Left ventricle myocardium inferior (tissue), 1 donor: ENCODE data around the gene SP9. TPM values are rescaled to one million over a fixed set of nuclear protein-coding genes. Genes with fewer than 3 reads are reported as not detected.

Source experiments
- DNase-seq: peaks from one replicate; pipeline ENCODE4 v3.0.0-alpha.2; 2020
- H3K27ac ChIP-seq: fragments of 200-600 bp; replicated peaks from 2 replicates; pipeline ENCODE4 v1.8.0; 2021
- H3K27me3 ChIP-seq: fragments of 200-600 bp; 2 replicates; pipeline ENCODE4 v1.8.0; 2021; ENCODE audit warnings: low read depth
- H3K36me3 ChIP-seq: fragments of 200-600 bp; 2 replicates; pipeline ENCODE4 v1.8.0; 2021
- H3K4me1 ChIP-seq: fragments of 200-600 bp; 2 replicates; pipeline ENCODE4 v1.8.0; 2021
- H3K4me3 ChIP-seq: fragments of 200-600 bp; 2 replicates; pipeline ENCODE4 v1.8.0; 2021; ENCODE audit warnings: mild to moderate bottlenecking, moderate library complexity
- H3K9me3 ChIP-seq: fragments of 200-600 bp; replicated peaks from 2 replicates; pipeline ENCODE4 v1.8.0; 2021
- intact Hi-C: fragments of 100-400 bp; cut with micrococcal nuclease; formaldehyde crosslinking; loops from one replicate; pipeline ENCODE4 v1.11.0; 2022
- total RNA-seq: library from RNA; stranded (reverse); fragmentation: NEBNext Ultra II Directional; extraction: Animal tissue kit (Norgen Biotek cat#: 25700); gene quantifications from one replicate; pipeline ENCODE4 v1.2.1, GENCODE V29; 2021
- TF ChIP-seq, protein P1 (sequence below): fragments of 200-600 bp; IDR thresholded peaks from 2 replicates; pipeline ENCODE4 v1.8.0; 2021; ENCODE audit warnings: antibody characterized with exemption, mild to moderate bottlenecking, borderline replicate concordance
- donor health status: DM: no; HTN: yes; CAD: no; lungs with severe emphysema.

SP9 gene
- total RNA-seq, 1 donor from 2014 or later: not detected

DNA sequence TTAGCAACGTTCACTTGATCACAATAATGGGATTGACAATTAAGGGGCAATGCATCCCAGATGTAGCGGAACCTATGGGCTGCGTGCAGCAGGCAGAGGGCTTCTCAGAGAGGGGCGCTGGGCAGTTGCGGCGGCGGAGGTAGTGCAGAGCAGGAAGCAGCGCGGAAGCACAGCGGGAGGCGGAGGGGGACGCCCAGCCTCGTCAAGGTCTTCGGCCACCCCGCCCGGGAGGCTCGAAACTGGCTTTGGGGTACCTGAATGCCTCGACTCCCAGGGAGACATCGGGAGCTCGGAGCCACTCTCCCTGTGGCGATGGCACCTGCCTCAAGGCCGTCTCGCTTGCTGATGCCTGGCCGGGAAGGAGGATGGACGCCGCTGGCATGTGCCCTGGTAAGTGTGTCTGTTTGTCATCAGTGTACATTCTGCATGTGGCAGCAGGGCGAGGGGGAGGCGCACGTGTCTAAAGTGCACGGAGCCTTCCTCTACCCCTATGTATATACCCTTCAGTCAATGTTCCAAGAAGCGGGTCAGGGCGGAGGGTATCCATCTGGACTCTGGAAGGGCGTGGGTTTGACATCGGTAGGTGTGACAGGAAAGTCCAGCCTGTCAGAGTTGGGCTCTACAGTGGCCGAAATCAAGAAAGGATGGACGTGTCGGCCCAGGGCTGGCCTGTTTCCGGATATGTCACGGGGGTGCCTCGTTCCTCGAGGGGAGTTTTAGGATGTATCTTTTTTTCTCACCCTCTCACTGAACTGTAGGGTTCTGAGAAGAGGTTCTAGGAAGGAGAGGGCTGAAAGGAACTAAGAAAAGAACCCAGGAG is 7.5 kb upstream of the SP9 start:
- no peaks in the 10 kb centered on the region for H3K9me3 ChIP-seq
- no peak overlapping the region for H3K27ac ChIP-seq
- DNase-seq: no peak
- peaks cover 100% of the 10 kb centered on the region for H3K27me3 ChIP-seq
- H3K36me3 ChIP-seq: no peaks in the 10 kb centered on the region
- intact Hi-C loops: no loop called here
- H3K4me3 ChIP-seq: peak overlapping the region; percentile 57
- peaks cover 33% of the 10 kb centered on the region for H3K4me1 ChIP-seq
- TF ChIP-seq, protein P1, sequence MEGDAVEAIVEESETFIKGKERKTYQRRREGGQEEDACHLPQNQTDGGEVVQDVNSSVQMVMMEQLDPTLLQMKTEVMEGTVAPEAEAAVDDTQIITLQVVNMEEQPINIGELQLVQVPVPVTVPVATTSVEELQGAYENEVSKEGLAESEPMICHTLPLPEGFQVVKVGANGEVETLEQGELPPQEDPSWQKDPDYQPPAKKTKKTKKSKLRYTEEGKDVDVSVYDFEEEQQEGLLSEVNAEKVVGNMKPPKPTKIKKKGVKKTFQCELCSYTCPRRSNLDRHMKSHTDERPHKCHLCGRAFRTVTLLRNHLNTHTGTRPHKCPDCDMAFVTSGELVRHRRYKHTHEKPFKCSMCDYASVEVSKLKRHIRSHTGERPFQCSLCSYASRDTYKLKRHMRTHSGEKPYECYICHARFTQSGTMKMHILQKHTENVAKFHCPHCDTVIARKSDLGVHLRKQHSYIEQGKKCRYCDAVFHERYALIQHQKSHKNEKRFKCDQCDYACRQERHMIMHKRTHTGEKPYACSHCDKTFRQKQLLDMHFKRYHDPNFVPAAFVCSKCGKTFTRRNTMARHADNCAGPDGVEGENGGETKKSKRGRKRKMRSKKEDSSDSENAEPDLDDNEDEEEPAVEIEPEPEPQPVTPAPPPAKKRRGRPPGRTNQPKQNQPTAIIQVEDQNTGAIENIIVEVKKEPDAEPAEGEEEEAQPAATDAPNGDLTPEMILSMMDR: no peak

DNA sequence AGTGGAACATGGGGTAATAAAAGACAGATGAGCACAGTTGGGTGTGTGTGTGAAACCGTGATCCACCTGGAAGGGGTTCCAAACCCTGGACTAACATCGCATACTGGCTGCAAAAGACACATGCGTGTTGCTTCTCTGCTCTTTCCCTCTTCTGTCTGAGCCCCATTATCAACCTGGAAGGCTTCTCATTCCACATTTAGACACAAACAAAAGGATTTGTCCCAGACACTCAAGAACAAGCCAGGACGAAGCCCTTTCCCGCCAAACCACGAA is 7.0 kb upstream of the SP9 start:
- TF ChIP-seq, protein P1: no peak
- H3K9me3 ChIP-seq: no peaks in the 10 kb centered on the region
- DNase-seq: no peak
- H3K27me3 ChIP-seq: peaks cover 100% of the 10 kb centered on the region
- H3K36me3 ChIP-seq: no peaks in the 10 kb centered on the region
- H3K4me1 ChIP-seq: peaks cover 33% of the 10 kb centered on the region
- intact Hi-C loops: no loop called here
- peak overlapping the region; percentile 33 for H3K4me3 ChIP-seq
- no peak overlapping the region for H3K27ac ChIP-seq

DNA sequence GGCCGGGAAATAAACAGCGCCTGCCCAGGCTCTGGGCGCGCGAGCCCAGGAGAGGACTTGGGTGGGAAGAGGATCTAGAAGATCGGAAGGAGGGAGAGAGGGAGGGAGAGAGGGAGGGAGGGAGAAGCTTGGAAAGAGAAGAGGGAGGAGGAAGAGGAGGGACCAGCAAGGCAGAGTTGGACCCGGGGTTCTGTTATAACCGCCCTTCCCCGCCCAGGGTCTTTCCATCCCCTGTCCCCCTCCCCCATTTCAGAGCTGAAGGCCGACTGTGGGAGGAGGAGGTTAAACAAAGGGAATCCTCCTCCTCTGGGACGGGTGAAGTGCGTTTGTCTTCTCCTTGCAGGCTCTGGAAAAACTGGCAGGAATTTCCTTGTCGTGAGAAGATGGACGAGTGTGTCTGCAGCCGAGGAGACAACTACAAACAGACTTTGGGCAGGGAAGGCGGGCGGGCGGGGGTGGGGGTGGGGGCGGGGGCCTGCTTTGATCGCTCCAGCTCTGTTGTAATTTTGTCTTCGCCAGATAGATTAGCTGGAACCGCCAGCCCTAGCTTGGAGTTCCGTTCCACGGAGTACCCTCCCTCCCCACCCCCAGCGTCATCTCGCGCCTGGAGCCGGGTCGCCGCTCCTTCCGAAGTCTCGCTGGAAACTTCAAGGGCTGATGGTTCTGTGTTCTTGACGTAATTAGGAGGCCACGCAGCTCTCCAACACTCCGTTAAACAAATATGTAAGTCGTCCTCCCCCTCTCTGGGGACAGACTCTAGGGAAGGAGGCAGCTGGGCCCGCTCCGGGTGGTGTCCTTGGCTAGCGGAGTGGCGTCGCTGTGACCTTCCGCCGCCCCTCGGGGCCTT is 6.4 kb upstream of the SP9 start:
- intact Hi-C loops: no loop called here
- no peaks in the 10 kb centered on the region for H3K36me3 ChIP-seq
- no peak overlapping the region for H3K27ac ChIP-seq
- no peaks in the 10 kb centered on the region for H3K9me3 ChIP-seq
- H3K4me1 ChIP-seq: peaks cover 38% of the 10 kb centered on the region
- no peak for DNase-seq
- TF ChIP-seq, protein P1: no peak
- H3K27me3 ChIP-seq: peaks cover 100% of the 10 kb centered on the region
- peak overlapping the region; percentile 33 for H3K4me3 ChIP-seq

DNA sequence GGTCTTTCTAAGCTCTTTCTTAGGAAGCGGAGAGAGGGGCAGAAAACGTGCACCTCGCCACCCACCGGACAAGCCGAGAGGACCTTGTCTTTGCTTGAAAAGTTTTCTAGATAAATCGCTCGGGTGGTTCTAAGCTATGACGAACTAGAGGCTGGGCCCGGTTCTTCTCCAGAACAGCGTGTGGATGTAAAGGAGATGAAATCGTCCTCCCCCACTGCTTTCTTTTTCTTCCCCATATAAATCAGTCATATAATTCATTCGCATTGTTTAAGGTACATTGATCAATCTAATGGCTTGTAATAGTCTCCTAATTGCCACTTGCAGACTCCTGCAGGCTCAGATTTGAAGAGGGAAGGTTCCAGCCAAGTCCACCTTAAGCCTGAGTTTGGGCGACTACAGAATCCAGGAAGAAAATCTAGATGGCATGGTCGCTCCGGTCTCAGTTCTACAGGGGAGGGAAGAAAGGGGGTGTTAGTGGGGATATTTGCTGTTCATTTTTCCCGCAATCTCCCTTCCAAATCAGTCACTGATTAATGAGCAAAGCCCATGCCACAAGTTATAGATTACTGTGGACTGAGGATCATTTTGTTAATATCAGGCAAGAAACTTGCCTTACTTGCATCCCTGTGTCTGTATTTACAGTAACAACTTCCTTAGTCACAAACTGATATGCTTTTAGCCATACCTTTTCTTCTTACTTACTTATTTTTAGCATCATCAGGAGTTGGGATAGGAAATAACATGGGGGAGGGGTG is 5.6 kb upstream of the SP9 start:
- no peaks in the 10 kb centered on the region for H3K36me3 ChIP-seq
- H3K27ac ChIP-seq: no peak overlapping the region
- H3K9me3 ChIP-seq: no peaks in the 10 kb centered on the region
- H3K4me1 ChIP-seq: peaks cover 46% of the 10 kb centered on the region
- peak overlapping the region; percentile 33 for H3K4me3 ChIP-seq
- peaks cover 100% of the 10 kb centered on the region for H3K27me3 ChIP-seq
- TF ChIP-seq, protein P1: no peak
- intact Hi-C loops: no loop called here
- DNase-seq: no peak

DNA sequence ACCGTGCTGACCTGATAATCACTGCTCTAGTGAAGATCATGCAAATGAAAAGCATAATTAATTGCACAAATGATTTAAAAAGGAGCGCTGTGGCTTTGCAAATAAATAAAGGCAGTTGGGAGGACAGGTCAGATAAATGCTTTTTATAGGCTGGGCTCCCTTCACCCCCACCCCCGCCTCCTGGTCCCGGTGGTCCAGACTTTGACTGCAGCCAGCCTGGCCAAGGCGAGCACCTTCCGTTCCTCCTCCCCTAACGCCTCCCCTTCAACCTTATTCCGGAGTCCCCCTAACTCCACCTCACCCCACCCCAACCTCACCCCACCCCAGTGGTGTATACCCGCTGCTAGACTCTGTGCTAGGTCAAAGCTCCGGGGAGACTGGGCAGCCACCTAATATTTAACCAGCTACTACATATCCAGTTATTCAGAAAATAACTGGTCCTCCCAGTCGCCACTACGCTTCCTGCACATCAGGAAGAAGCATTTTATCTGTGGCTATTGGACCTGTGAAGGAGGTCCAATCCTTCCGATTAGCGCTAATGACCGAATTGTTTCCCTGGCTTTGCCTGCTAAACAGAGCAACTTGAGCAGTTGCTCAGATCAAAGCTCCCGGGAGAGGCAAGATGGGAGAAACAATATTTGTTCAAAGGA is 3.7 kb upstream of the SP9 start:
- H3K4me1 ChIP-seq: peaks cover 61% of the 10 kb centered on the region
- H3K27me3 ChIP-seq: peaks cover 100% of the 10 kb centered on the region
- TF ChIP-seq, protein P1: no peak
- no peak overlapping the region for H3K27ac ChIP-seq
- H3K9me3 ChIP-seq: no peaks in the 10 kb centered on the region
- no peak for DNase-seq
- H3K4me3 ChIP-seq: no peak overlapping the region
- intact Hi-C loops: no loop called here
- H3K36me3 ChIP-seq: no peaks in the 10 kb centered on the region
